Measurements from ENCODE around the gene KRTAP9-7.
"Not testable (repeated sequence)": the region's sequence is repeated elsewhere in the genome, so short reads cannot be mapped to it uniquely, and the experiment has no call there.

The KRTAP9-7 gene

GRCh38 chr17:41251261-41251660 is 24.2 kb upstream of the KRTAP9-7 start:
- no peak for DNase-seq (ENCODE audit: low read depth)
- no peak overlapping the region for H3K4me3 ChIP-seq (ENCODE audit: low read depth, low read length)
- TF ChIP-seq CTCF (IDR thresholded peaks at IDR 0.05; ENCODE audit: low read depth, low read length), result no peak
- TF ChIP-seq MYC (IDR thresholded peaks at IDR 0.05; ENCODE audit: low read depth, low read length), result no peak
- no peak for TF ChIP-seq POLR2A (IDR thresholded peaks at IDR 0.05; ENCODE audit: extremely low read depth, insufficient read length)
- no peak for TF ChIP-seq MAX (IDR thresholded peaks at IDR 0.05; ENCODE audit: low read depth, low read length)

- no peak for DNase-seq (ENCODE audit: low read depth)
- no peak overlapping the region for H3K4me3 ChIP-seq (ENCODE audit: low read depth, low read length)
- TF ChIP-seq POLR2A (IDR thresholded peaks at IDR 0.05; ENCODE audit: extremely low read depth, insufficient read length) (no peak), CTCF (IDR thresholded peaks at IDR 0.05; ENCODE audit: low read depth, low read length) (no peak), MAX (IDR thresholded peaks at IDR 0.05; ENCODE audit: low read depth, low read length) (no peak), MYC (IDR thresholded peaks at IDR 0.05; ENCODE audit: low read depth, low read length) (no peak)
Measured at GRCh38 chr17:41254861-41255260, 20.6 kb upstream of the KRTAP9-7 start.

- not testable (repeated sequence) for DNase-seq (ENCODE audit: low read depth); H3K4me3 ChIP-seq (ENCODE audit: low read depth, low read length)
Measured at GRCh38 chr17:41255381-41256290, 19.9 kb upstream of the KRTAP9-7 start, which contains the start of gene KRTAP9-9. Gene KRTAP9-9 (plus strand): TSS chr17:41255384.

- no peak overlapping the region for H3K4me3 ChIP-seq (ENCODE audit: low read depth, low read length)
- no peak for TF ChIP-seq MYC (IDR thresholded peaks at IDR 0.05; ENCODE audit: low read depth, low read length)
- TF ChIP-seq CTCF (IDR thresholded peaks at IDR 0.05; ENCODE audit: low read depth, low read length), result no peak
- no peak for TF ChIP-seq MAX (IDR thresholded peaks at IDR 0.05; ENCODE audit: low read depth, low read length)
- no peak for TF ChIP-seq POLR2A (IDR thresholded peaks at IDR 0.05; ENCODE audit: extremely low read depth, insufficient read length)
- no peak for DNase-seq (ENCODE audit: low read depth)
Measured at GRCh38 chr17:41256291-41256685, 19.2 kb upstream of the KRTAP9-7 start.

GRCh38 chr17:41258406-41258805 is 17.1 kb upstream of the KRTAP9-7 start:
- TF ChIP-seq POLR2A (IDR thresholded peaks at IDR 0.05; ENCODE audit: extremely low read depth, insufficient read length) (no peak), CTCF (IDR thresholded peaks at IDR 0.05; ENCODE audit: low read depth, low read length) (no peak), MAX (IDR thresholded peaks at IDR 0.05; ENCODE audit: low read depth, low read length) (no peak), MYC (IDR thresholded peaks at IDR 0.05; ENCODE audit: low read depth, low read length) (no peak)
- no peak overlapping the region for H3K4me3 ChIP-seq (ENCODE audit: low read depth, low read length)
- no peak for DNase-seq (ENCODE audit: low read depth)

- no peak for TF ChIP-seq POLR2A (IDR thresholded peaks at IDR 0.05; ENCODE audit: extremely low read depth, insufficient read length)
- TF ChIP-seq MAX (IDR thresholded peaks at IDR 0.05; ENCODE audit: low read depth, low read length), result no peak
- TF ChIP-seq CTCF (IDR thresholded peaks at IDR 0.05; ENCODE audit: low read depth, low read length), result no peak
- TF ChIP-seq MYC (IDR thresholded peaks at IDR 0.05; ENCODE audit: low read depth, low read length), result no peak
- DNase-seq (ENCODE audit: low read depth), result no peak
Measured at GRCh38 chr17:41263212-41263611, 12.3 kb upstream of the KRTAP9-7 start.

More at GRCh38 chr17:41263212-41263611, 12.3 kb upstream of the KRTAP9-7 start:
- H3K4me3 ChIP-seq (ENCODE audit: low read depth, low read length), result no peak overlapping the region

Data from NB4 (cell line).